CD4-positive, alpha-beta T cell treated with Interleukin-12 subunit alpha and Interleukin-12 subunit beta, for 1 hour (primary cell): ENCODE measurements around the gene ACTN2.
A peak's percentile ranks its signal among the peaks of the same experiment; 100 is the strongest.

Source experiments
- DNase-seq: peaks from one replicate; pipeline ENCODE4 v3.0.0-alpha.2; 2020

Gene ACTN2

GRCh38 chr1:236786453-236786852 lies 100.2 kb downstream of the ACTN2 start:
- no peak for DNase-seq

GRCh38 chr1:236794585-236795034 lies 108.3 kb downstream of the ACTN2 start:
- DNase-seq, result no peak

GRCh38 chr1:236795035-236795756 lies 108.9 kb downstream of the ACTN2 start, which contains the start of gene MTR:
MTR (plus strand) TSS chr1:236795292; CDS start chr1:236795704, 412 bp downstream.
- DNase-seq, result peak; percentile 97

GRCh38 chr1:236795757-236796667 lies 109.7 kb downstream of the ACTN2 start:
- peak; percentile 74 for DNase-seq

- DNase-seq, result no peak
These were observed 112.7 kb downstream of the ACTN2 start for GRCh38 chr1:236799001-236799400.

GRCh38 chr1:236800002-236800620 lies 113.8 kb downstream of the ACTN2 start:
- DNase-seq, result no peak

GRCh38 chr1:236800623-236801022 lies 114.3 kb downstream of the ACTN2 start:
- DNase-seq, result no peak

GRCh38 chr1:236802264-236802663 lies 116.0 kb downstream of the ACTN2 start:
- no peak for DNase-seq

GRCh38 chr1:236806634-236807033 lies 120.3 kb downstream of the ACTN2 start:
- no peak for DNase-seq

- DNase-seq, result no peak
These were observed 121.7 kb downstream of the ACTN2 start for GRCh38 chr1:236808005-236808404.

GRCh38 chr1:236808564-236809130 lies 122.3 kb downstream of the ACTN2 start:
- DNase-seq, result no peak

GRCh38 chr1:236809148-236809547 lies 122.8 kb downstream of the ACTN2 start:
- no peak for DNase-seq

GRCh38 chr1:236810018-236810417 lies 123.7 kb downstream of the ACTN2 start:
- no peak for DNase-seq

GRCh38 chr1:236812334-236813030 lies 126.2 kb downstream of the ACTN2 start:
- no peak for DNase-seq
